Measurements from ENCODE around the gene IL25. TPM values are rescaled to one million over a fixed set of nuclear protein-coding genes. Genes with fewer than 3 reads are reported as not detected.

Gene IL25
- total and polyA plus RNA-seq, 3 experiments from 2014 or later: not detected

- Mint-ChIP-seq H3K36me3 (peaks cover 0 to 2% (median 0%) of the 10 kb centered on the region in 3 donors), H3K4me1 (no peaks in the 10 kb centered on the region), H3K27me3 (peaks cover 3 to 46% of the 10 kb centered on the region in 2 donors), H3K9me3 (no peaks in the 10 kb centered on the region), H3K4me3 (no peak overlapping the region), H3K27ac (no peak overlapping the region)
- Histone ChIP-seq H3K9me3 (ENCODE audit: low read length) (no peaks in the 10 kb centered on the region), H3K27ac (ENCODE audit: low read depth, low read length) (no peak overlapping the region), H3K27me3 (ENCODE audit: insufficient read depth, low read length, poor library complexity, severe bottlenecking) (no peaks in the 10 kb centered on the region), H3K4me1 (ENCODE audit: insufficient read depth, low read length) (no peaks in the 10 kb centered on the region), H3K36me3 (ENCODE audit: insufficient read depth, low read length) (no peaks in the 10 kb centered on the region), H3K4me3 (ENCODE audit: low read length) (no peak overlapping the region)
- ChIA-PET POLR2A (no interaction called here), CTCF (no interaction called here)
- DNase-seq: no peak
Measured at GRCh38 chr14:23408307-23408630, 35.7 kb downstream of the IL25 start.

- no peaks in the 10 kb centered on the region for H3K4me1 Mint-ChIP-seq
- DNase-seq: no peak
- no peaks in the 10 kb centered on the region for H3K36me3 ChIP-seq (ENCODE audit: insufficient read depth, low read length)
- H3K4me3 Mint-ChIP-seq: no peak overlapping the region
- no peaks in the 10 kb centered on the region for H3K4me1 ChIP-seq (ENCODE audit: insufficient read depth, low read length)
- H3K27ac Mint-ChIP-seq: no peak overlapping the region
- no peaks in the 10 kb centered on the region for H3K9me3 Mint-ChIP-seq
- CTCF ChIA-PET: no interaction called here
- no peaks in the 10 kb centered on the region for H3K9me3 ChIP-seq (ENCODE audit: low read length)
- no peak overlapping the region for H3K27ac ChIP-seq (ENCODE audit: low read depth, low read length)
- H3K36me3 Mint-ChIP-seq: peaks cover 0 to 2% (median 0%) of the 10 kb centered on the region in 3 donors
- H3K4me3 ChIP-seq (ENCODE audit: low read length): no peak overlapping the region
- H3K27me3 ChIP-seq (ENCODE audit: insufficient read depth, low read length, poor library complexity, severe bottlenecking): no peaks in the 10 kb centered on the region
- POLR2A ChIA-PET: no interaction called here
- H3K27me3 Mint-ChIP-seq: peaks cover 3 to 50% of the 10 kb centered on the region in 2 donors
Measured at GRCh38 chr14:23409475-23409874, 36.9 kb downstream of the IL25 start.

GRCh38 chr14:23409966-23410635 lies 37.5 kb downstream of the IL25 start:
- DNase-seq: no peak
- Histone ChIP-seq H3K27ac (ENCODE audit: low read depth, low read length) (no peak overlapping the region), H3K27me3 (ENCODE audit: insufficient read depth, low read length, poor library complexity, severe bottlenecking) (no peaks in the 10 kb centered on the region), H3K4me3 (ENCODE audit: low read length) (no peak overlapping the region), H3K4me1 (ENCODE audit: insufficient read depth, low read length) (no peaks in the 10 kb centered on the region), H3K36me3 (ENCODE audit: insufficient read depth, low read length) (no peaks in the 10 kb centered on the region), H3K9me3 (ENCODE audit: low read length) (no peaks in the 10 kb centered on the region)
- Mint-ChIP-seq H3K27ac (no peak overlapping the region), H3K4me3 (no peak overlapping the region), H3K27me3 (peaks cover 3 to 46% of the 10 kb centered on the region in 2 donors), H3K4me1 (no peaks in the 10 kb centered on the region), H3K9me3 (no peaks in the 10 kb centered on the region), H3K36me3 (peaks cover 0 to 2% (median 0%) of the 10 kb centered on the region in 3 donors)
- CTCF ChIA-PET: no interaction called here
- POLR2A ChIA-PET: no interaction called here

GRCh38 chr14:23411563-23412525 lies 39.2 kb downstream of the IL25 start:
- ChIA-PET POLR2A (no interaction called here), CTCF (no interaction called here)
- Mint-ChIP-seq H3K4me3 (no peak overlapping the region), H3K27ac (no peak overlapping the region), H3K27me3 (peaks cover 9 to 35% of the 10 kb centered on the region in 2 donors), H3K36me3 (peaks cover 0 to 2% (median 0%) of the 10 kb centered on the region in 3 donors), H3K4me1 (no peaks in the 10 kb centered on the region), H3K9me3 (no peaks in the 10 kb centered on the region)
- H3K9me3 ChIP-seq (ENCODE audit: low read length): no peaks in the 10 kb centered on the region
- no peak overlapping the region for H3K27ac ChIP-seq (ENCODE audit: low read depth, low read length)
- no peaks in the 10 kb centered on the region for H3K36me3 ChIP-seq (ENCODE audit: insufficient read depth, low read length)
- H3K4me1 ChIP-seq (ENCODE audit: insufficient read depth, low read length): no peaks in the 10 kb centered on the region
- no peaks in the 10 kb centered on the region for H3K27me3 ChIP-seq (ENCODE audit: insufficient read depth, low read length, poor library complexity, severe bottlenecking)
- no peak overlapping the region for H3K4me3 ChIP-seq (ENCODE audit: low read length)
- no peak for DNase-seq

GRCh38 chr14:23413681-23414080 lies 41.1 kb downstream of the IL25 start:
- CTCF ChIA-PET: interaction anchor here (1.1 kb wide), 1 partner anchor 33 kb away, joined by 3 read pairs; no protein-coding TSS in a partner anchor
- no peak for DNase-seq
- no peak overlapping the region for H3K27ac Mint-ChIP-seq
- H3K9me3 ChIP-seq (ENCODE audit: low read length): no peaks in the 10 kb centered on the region
- H3K27me3 Mint-ChIP-seq: peaks cover 10 to 30% of the 10 kb centered on the region in 2 donors
- no peak overlapping the region for H3K27ac ChIP-seq (ENCODE audit: low read depth, low read length)
- no peak overlapping the region for H3K4me3 ChIP-seq (ENCODE audit: low read length)
- no peaks in the 10 kb centered on the region for H3K4me1 Mint-ChIP-seq
- POLR2A ChIA-PET: no interaction called here
- no peaks in the 10 kb centered on the region for H3K4me1 ChIP-seq (ENCODE audit: insufficient read depth, low read length)
- no peaks in the 10 kb centered on the region for H3K36me3 ChIP-seq (ENCODE audit: insufficient read depth, low read length)
- H3K4me3 Mint-ChIP-seq: no peak overlapping the region
- no peaks in the 10 kb centered on the region for H3K27me3 ChIP-seq (ENCODE audit: insufficient read depth, low read length, poor library complexity, severe bottlenecking)
- peaks cover 0 to 2% (median 0%) of the 10 kb centered on the region in 3 donors for H3K36me3 Mint-ChIP-seq
- H3K9me3 Mint-ChIP-seq: no peaks in the 10 kb centered on the region

GRCh38 chr14:23414254-23414653 lies 41.6 kb downstream of the IL25 start:
- H3K4me3 Mint-ChIP-seq: no peak overlapping the region
- no peaks in the 10 kb centered on the region for H3K36me3 ChIP-seq (ENCODE audit: insufficient read depth, low read length)
- no peaks in the 10 kb centered on the region for H3K36me3 Mint-ChIP-seq
- no peaks in the 10 kb centered on the region for H3K9me3 Mint-ChIP-seq
- H3K27ac Mint-ChIP-seq: no peak overlapping the region
- H3K9me3 ChIP-seq (ENCODE audit: low read length): no peaks in the 10 kb centered on the region
- DNase-seq: no peak
- CTCF ChIA-PET: no interaction called here
- no peaks in the 10 kb centered on the region for H3K27me3 ChIP-seq (ENCODE audit: insufficient read depth, low read length, poor library complexity, severe bottlenecking)
- peaks cover 10 to 29% of the 10 kb centered on the region in 2 donors for H3K27me3 Mint-ChIP-seq
- no peak overlapping the region for H3K4me3 ChIP-seq (ENCODE audit: low read length)
- no peaks in the 10 kb centered on the region for H3K4me1 Mint-ChIP-seq
- H3K4me1 ChIP-seq (ENCODE audit: insufficient read depth, low read length): no peaks in the 10 kb centered on the region
- POLR2A ChIA-PET: no interaction called here
- no peak overlapping the region for H3K27ac ChIP-seq (ENCODE audit: low read depth, low read length)

GRCh38 chr14:23414906-23415820 lies 42.6 kb downstream of the IL25 start:
- Mint-ChIP-seq H3K9me3 (no peaks in the 10 kb centered on the region), H3K27me3 (peaks cover 12 to 34% of the 10 kb centered on the region in 2 donors), H3K4me1 (no peaks in the 10 kb centered on the region), H3K36me3 (no peaks in the 10 kb centered on the region), H3K27ac (no peak overlapping the region), H3K4me3 (no peak overlapping the region)
- no peaks in the 10 kb centered on the region for H3K27me3 ChIP-seq (ENCODE audit: insufficient read depth, low read length, poor library complexity, severe bottlenecking)
- H3K9me3 ChIP-seq (ENCODE audit: low read length): no peaks in the 10 kb centered on the region
- ChIA-PET POLR2A (no interaction called here), CTCF (no interaction called here)
- H3K4me1 ChIP-seq (ENCODE audit: insufficient read depth, low read length): no peaks in the 10 kb centered on the region
- H3K36me3 ChIP-seq (ENCODE audit: insufficient read depth, low read length): no peaks in the 10 kb centered on the region
- H3K4me3 ChIP-seq (ENCODE audit: low read length): no peak overlapping the region
- no peak for DNase-seq
- no peak overlapping the region for H3K27ac ChIP-seq (ENCODE audit: low read depth, low read length)

Data from CD8-positive, alpha-beta memory T cell (primary cell).